ENCODE results near the gene ABHD8.

DNA sequence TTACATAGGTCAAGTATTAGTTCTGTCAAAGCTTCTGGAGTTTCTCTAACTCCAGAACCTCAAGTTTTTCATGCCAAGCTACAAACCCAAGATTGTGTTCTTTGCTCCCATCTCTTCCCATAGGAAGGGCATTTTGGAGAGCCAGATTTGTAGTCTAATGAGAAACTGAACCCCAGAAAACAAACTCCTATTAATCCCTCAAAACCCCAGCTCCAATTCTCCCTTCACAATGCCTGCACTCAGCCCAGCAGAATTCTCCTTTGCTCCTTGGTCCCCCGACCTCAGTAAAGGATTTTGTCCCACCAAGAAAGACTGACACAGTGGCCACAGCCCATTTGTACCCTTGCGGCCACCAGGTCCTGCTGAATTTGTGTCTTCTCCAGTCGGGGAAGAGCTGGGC is 47.1 kb downstream of the ABHD8 start:
- TF ChIP-seq, protein P1, sequence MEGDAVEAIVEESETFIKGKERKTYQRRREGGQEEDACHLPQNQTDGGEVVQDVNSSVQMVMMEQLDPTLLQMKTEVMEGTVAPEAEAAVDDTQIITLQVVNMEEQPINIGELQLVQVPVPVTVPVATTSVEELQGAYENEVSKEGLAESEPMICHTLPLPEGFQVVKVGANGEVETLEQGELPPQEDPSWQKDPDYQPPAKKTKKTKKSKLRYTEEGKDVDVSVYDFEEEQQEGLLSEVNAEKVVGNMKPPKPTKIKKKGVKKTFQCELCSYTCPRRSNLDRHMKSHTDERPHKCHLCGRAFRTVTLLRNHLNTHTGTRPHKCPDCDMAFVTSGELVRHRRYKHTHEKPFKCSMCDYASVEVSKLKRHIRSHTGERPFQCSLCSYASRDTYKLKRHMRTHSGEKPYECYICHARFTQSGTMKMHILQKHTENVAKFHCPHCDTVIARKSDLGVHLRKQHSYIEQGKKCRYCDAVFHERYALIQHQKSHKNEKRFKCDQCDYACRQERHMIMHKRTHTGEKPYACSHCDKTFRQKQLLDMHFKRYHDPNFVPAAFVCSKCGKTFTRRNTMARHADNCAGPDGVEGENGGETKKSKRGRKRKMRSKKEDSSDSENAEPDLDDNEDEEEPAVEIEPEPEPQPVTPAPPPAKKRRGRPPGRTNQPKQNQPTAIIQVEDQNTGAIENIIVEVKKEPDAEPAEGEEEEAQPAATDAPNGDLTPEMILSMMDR (IDR thresholded peaks at IDR 0.05) = no peak
- TF ChIP-seq POLR2A (IDR thresholded peaks at IDR 0.05) (no peak), POLR2AphosphoS5 (IDR thresholded peaks at IDR 0.05) (no peak)
